C4-2B (cell line): ENCODE measurements around the gene BCKDK.

Experiments used
- H3K27ac ChIP-seq: fragments of 450-650 bp; 2 replicates; pipeline ENCODE4 v1.5.1; 2017
- ZFX ChIP-seq: fragments of 450-650 bp; IDR thresholded peaks from 2 replicates; pipeline ENCODE4 v1.6.1; 2017
- TF ChIP-seq, protein P1 (sequence below): fragments of 450-650 bp; conservative IDR thresholded peaks from 2 replicates; pipeline ENCODE4 v1.5.1; 2017; ENCODE audit warnings: mild to moderate bottlenecking

BCKDK gene

DNA sequence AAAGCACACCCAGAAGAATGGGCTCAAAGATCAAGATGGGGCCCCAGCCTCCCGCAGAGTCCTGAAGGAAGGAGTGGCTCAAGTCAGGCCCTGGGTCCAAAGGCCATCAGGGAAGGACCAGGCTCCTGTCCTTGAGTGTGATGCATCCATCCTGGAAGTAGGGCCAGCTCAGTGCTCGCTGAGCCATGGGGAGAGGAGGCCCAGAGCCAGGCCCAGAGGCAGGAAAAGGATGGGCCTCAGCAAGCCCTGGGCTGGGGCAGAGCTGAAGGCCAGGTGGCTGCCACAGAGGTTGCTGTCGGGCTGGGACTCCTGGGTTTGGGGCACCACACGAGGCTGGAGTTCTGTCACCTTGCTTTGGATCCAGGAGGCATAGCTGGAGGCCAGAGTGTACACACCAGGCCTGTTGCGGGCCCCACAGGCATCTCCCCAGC, 23.7 kb downstream of the BCKDK start:
- TF ChIP-seq ZFX = no peak
- TF ChIP-seq, protein P1, sequence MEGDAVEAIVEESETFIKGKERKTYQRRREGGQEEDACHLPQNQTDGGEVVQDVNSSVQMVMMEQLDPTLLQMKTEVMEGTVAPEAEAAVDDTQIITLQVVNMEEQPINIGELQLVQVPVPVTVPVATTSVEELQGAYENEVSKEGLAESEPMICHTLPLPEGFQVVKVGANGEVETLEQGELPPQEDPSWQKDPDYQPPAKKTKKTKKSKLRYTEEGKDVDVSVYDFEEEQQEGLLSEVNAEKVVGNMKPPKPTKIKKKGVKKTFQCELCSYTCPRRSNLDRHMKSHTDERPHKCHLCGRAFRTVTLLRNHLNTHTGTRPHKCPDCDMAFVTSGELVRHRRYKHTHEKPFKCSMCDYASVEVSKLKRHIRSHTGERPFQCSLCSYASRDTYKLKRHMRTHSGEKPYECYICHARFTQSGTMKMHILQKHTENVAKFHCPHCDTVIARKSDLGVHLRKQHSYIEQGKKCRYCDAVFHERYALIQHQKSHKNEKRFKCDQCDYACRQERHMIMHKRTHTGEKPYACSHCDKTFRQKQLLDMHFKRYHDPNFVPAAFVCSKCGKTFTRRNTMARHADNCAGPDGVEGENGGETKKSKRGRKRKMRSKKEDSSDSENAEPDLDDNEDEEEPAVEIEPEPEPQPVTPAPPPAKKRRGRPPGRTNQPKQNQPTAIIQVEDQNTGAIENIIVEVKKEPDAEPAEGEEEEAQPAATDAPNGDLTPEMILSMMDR = no peak
- peak overlapping the region; percentile 71 for H3K27ac ChIP-seq

DNA sequence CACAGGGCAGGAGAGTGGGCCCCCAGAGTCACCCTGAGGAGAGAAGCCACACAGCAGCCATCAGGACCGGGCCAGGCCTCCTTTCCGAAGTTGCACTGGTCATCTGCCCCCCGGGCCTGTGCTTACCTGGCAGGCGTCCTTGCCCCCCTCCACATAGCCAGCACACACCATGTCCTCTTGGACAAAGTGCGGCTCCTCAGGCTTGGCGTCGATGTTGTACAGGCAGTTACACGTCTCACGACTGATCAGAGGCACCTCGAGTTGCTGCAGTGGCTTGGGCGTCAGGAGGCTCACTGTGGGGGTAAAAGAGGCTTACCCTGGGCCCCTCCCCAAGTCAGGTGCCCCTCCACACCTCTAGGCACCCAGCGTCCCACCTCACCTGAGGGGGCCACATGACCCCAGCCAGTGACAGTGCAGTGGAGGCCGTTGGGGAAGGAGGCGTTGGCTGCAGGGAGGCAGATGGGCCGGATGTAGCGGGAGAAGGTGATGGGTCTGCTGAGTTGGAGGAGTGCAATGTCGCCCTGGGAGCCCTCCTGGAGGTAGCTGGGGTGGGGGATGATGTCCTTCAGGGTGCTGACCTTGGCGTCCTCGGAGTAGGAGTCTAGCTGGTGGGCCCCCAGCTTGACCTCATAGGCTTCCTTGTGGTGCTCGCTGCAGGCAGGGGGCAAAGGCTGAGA, 24.3 kb downstream of the BCKDK start:
- TF ChIP-seq, protein P1 = no peak
- no peak for TF ChIP-seq ZFX
- H3K27ac ChIP-seq = no peak overlapping the region; the same call in 1 of the 2 replicates

- no peak overlapping the region for H3K27ac ChIP-seq
- no peak for TF ChIP-seq ZFX
- TF ChIP-seq, protein P1 = no peak
These were observed 24.9 kb downstream of the BCKDK start for GRCh38 chr16:31133046-31133501.

- H3K27ac ChIP-seq = peak overlapping the region; percentile 76; the same call in 1 of the 2 replicates
- TF ChIP-seq, protein P1 = no peak
- TF ChIP-seq ZFX = no peak
These were observed 25.9 kb downstream of the BCKDK start for GRCh38 chr16:31134091-31134571.

- H3K27ac ChIP-seq = peak overlapping the region; percentile 76
- TF ChIP-seq, protein P1 = no peak
- no peak for TF ChIP-seq ZFX
These were observed 26.7 kb downstream of the BCKDK start for GRCh38 chr16:31134625-31135534.

GRCh38 chr16:31135535-31136286, 27.5 kb downstream of the BCKDK start, which contains the start of gene PRSS8:
TSS of gene PRSS8 (minus strand) at chr16:31135727. CDS start at chr16:31135498, 229 bp downstream.
- TF ChIP-seq ZFX = no peak
- TF ChIP-seq, protein P1 = no peak
- H3K27ac ChIP-seq = peak within 1 kb of the TSS; percentile 76
